ENCODE measurements around the gene PPP1R18. TPM values are rescaled to one million over a fixed set of nuclear protein-coding genes. Genes with fewer than 3 reads are reported as not detected.

PPP1R18 gene
- total RNA-seq, 1 donor from 2014 or later: 33.1 TPM

- TF ChIP-seq, protein P1, sequence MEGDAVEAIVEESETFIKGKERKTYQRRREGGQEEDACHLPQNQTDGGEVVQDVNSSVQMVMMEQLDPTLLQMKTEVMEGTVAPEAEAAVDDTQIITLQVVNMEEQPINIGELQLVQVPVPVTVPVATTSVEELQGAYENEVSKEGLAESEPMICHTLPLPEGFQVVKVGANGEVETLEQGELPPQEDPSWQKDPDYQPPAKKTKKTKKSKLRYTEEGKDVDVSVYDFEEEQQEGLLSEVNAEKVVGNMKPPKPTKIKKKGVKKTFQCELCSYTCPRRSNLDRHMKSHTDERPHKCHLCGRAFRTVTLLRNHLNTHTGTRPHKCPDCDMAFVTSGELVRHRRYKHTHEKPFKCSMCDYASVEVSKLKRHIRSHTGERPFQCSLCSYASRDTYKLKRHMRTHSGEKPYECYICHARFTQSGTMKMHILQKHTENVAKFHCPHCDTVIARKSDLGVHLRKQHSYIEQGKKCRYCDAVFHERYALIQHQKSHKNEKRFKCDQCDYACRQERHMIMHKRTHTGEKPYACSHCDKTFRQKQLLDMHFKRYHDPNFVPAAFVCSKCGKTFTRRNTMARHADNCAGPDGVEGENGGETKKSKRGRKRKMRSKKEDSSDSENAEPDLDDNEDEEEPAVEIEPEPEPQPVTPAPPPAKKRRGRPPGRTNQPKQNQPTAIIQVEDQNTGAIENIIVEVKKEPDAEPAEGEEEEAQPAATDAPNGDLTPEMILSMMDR (conservative IDR thresholded peaks at IDR 0.05): no peak
- H3K36me3 Mint-ChIP-seq: peaks cover 10% of the 10 kb centered on the region
- H3K4me1 Mint-ChIP-seq (ENCODE audit: unreplicated experiment): peaks cover 49% of the 10 kb centered on the region
- no peaks in the 10 kb centered on the region for H3K27me3 Mint-ChIP-seq
- peak overlapping the region; percentile 92 for H3K27ac Mint-ChIP-seq
- H3K4me3 Mint-ChIP-seq: peak overlapping the region; percentile 87
- no peaks in the 10 kb centered on the region for H3K9me3 Mint-ChIP-seq
- no peak for DNase-seq (ENCODE audit: extremely low spot score, unreplicated experiment)
Observed at GRCh38 chr6:30682143-30683117, 4.0 kb downstream of the PPP1R18 start.

DNA sequence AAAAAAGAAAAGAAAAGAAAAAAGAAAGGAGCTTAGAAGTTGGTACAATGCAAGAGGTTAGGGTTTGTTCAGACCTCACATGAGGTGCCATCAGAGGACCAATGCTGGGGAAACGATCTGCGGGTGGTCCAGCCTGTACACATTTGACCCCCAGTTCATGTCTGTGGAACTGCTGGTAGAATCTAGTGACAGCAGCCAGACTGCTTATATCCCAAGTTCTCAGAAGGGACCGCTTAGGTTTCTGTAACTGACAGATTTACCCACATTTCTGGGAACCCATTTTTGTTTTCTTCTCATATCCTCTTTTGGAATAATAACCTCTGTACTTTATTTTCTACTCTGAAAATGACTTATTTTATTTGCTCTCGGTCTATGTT is 4.7 kb downstream of the PPP1R18 start:
- H3K9me3 Mint-ChIP-seq: no peaks in the 10 kb centered on the region
- H3K4me3 Mint-ChIP-seq: peak overlapping the region; percentile 87
- no peaks in the 10 kb centered on the region for H3K27me3 Mint-ChIP-seq
- H3K27ac Mint-ChIP-seq: peak overlapping the region; percentile 92
- peaks cover 10% of the 10 kb centered on the region for H3K36me3 Mint-ChIP-seq
- H3K4me1 Mint-ChIP-seq (ENCODE audit: unreplicated experiment): peaks cover 49% of the 10 kb centered on the region
- TF ChIP-seq, protein P1 (conservative IDR thresholded peaks at IDR 0.05): no peak
- DNase-seq (ENCODE audit: extremely low spot score, unreplicated experiment): no peak

DNA sequence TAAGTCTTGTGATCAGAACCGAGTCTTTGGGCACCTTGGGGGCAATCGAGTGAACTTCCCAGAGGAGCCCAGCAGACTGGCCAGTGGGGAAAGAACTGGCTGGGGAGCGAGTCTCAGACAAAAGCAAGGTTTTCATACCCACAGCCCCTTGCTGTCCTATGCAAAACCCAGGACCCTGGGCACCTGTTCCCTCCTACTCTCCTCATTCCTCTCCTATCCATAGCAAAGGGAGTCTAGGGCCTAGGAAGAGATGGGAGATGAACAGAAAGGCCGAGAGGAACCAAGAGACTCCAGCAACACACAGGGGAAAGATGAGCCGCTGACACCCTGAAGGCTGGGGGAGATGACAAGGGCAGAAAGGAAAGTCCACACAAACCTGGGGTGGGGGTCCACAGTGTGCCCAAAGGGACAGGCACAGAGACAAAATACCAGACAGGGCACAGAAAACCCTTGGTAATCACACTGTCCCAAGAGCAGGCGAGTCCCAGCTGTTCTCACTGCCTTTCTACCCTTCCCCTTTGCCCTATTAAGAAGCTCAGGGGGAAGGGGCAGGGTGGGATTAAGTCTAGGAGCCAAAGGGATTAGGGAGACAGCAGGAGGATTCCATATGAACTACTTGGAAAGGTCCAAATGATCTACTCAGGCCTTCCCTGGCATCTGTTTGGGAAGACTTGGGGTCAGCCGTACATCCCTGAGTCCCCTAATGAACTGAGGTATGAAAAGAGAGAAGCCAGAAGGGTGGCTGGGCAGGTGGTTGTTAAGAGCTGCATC is 6.5 kb downstream of the PPP1R18 start:
- H3K4me1 Mint-ChIP-seq (ENCODE audit: unreplicated experiment): peaks cover 38% of the 10 kb centered on the region
- H3K27me3 Mint-ChIP-seq: no peaks in the 10 kb centered on the region
- H3K36me3 Mint-ChIP-seq: peaks cover 10% of the 10 kb centered on the region
- no peak for DNase-seq (ENCODE audit: extremely low spot score, unreplicated experiment)
- peak overlapping the region; percentile 54 for H3K4me3 Mint-ChIP-seq
- no peaks in the 10 kb centered on the region for H3K9me3 Mint-ChIP-seq
- TF ChIP-seq, protein P1 (conservative IDR thresholded peaks at IDR 0.05): no peak
- no peak overlapping the region for H3K27ac Mint-ChIP-seq

GRCh38 chr6:30678964-30679726 is 7.3 kb downstream of the PPP1R18 start:
- peak; percentile 94 for DNase-seq (ENCODE audit: extremely low spot score, unreplicated experiment)
- Mint-ChIP-seq H3K9me3 (no peaks in the 10 kb centered on the region), H3K36me3 (peaks cover 9% of the 10 kb centered on the region), H3K27me3 (no peaks in the 10 kb centered on the region), H3K4me3 (peak overlapping the region; percentile 31), H3K4me1 (ENCODE audit: unreplicated experiment) (peaks cover 33% of the 10 kb centered on the region), H3K27ac (no peak overlapping the region)
- TF ChIP-seq, protein P1 (conservative IDR thresholded peaks at IDR 0.05): peak; percentile 97

- H3K27ac Mint-ChIP-seq: no peak overlapping the region
- no peaks in the 10 kb centered on the region for H3K27me3 Mint-ChIP-seq
- H3K36me3 Mint-ChIP-seq: peaks cover 6% of the 10 kb centered on the region
- H3K9me3 Mint-ChIP-seq: no peaks in the 10 kb centered on the region
- TF ChIP-seq, protein P1 (conservative IDR thresholded peaks at IDR 0.05): no peak
- peaks cover 18% of the 10 kb centered on the region for H3K4me1 Mint-ChIP-seq (ENCODE audit: unreplicated experiment)
- H3K4me3 Mint-ChIP-seq: no peak overlapping the region
- no peak for DNase-seq (ENCODE audit: extremely low spot score, unreplicated experiment)
Observed at GRCh38 chr6:30676660-30677285, 9.7 kb downstream of the PPP1R18 start.
